Calu3 (cell line): ENCODE measurements around the gene TMEM69. TPM values are rescaled to one million over a fixed set of nuclear protein-coding genes. Genes with fewer than 3 reads are reported as not detected.

ENCODE experiments used
- Bru-seq: library from RNA; stranded (reverse); fragments of 400-500 nt; gene quantifications from one replicate; lab custom pipeline; 2021; lab: Mats Ljungman, UMichigan
- BruChase-seq, 2 experiments: library from RNA; stranded (reverse); fragments of 400-500 nt; gene quantifications; one replicate each; lab custom pipeline; 2021; lab: Mats Ljungman, UMichigan
- BruUV-seq: library from RNA; stranded (reverse); fragments of 400-500 nt; replicated peaks from 2 replicates; lab custom pipeline; 2021; lab: Mats Ljungman, UMichigan
- CTCF ChIA-PET: fragments of 300-600 bp; sonication (Branson Sonifier 250); formaldehyde crosslinking; loops from one replicate; lab custom pipeline; 2022; ENCODE audit warnings: antibody characterized with exemption; lab: Charles Lee
- DNase-seq: peaks from one replicate; pipeline ENCODE4 v3.0.0; 2022
- H3K27ac Mint-ChIP-seq: one replicate; pipeline ENCODE4 v1.8.0; 2022; ENCODE audit warnings: mixed read lengths; ENCODE audit not compliant: unreplicated experiment
- H3K27me3 Mint-ChIP-seq: one replicate; pipeline ENCODE4 v1.8.0; 2022; ENCODE audit warnings: mixed read lengths; ENCODE audit not compliant: unreplicated experiment
- H3K36me3 Mint-ChIP-seq: one replicate; pipeline ENCODE4 v1.8.0; 2022; ENCODE audit warnings: mild to moderate bottlenecking, moderate library complexity, mixed read lengths; ENCODE audit not compliant: insufficient read depth, unreplicated experiment
- H3K4me1 Mint-ChIP-seq: one replicate; pipeline ENCODE4 v1.8.0; 2022; ENCODE audit warnings: mild to moderate bottlenecking, low read depth, mixed read lengths; ENCODE audit not compliant: unreplicated experiment
- H3K4me3 Mint-ChIP-seq: one replicate; pipeline ENCODE4 v1.8.0; 2022; ENCODE audit warnings: mild to moderate bottlenecking, low read depth, moderate library complexity, mixed read lengths; ENCODE audit not compliant: unreplicated experiment
- H3K9me3 Mint-ChIP-seq: one replicate; pipeline ENCODE4 v1.8.0; 2022; ENCODE audit warnings: low read depth, mixed read lengths; ENCODE audit not compliant: unreplicated experiment
- CTCF ChIP-seq: fragments of 200-600 bp; IDR thresholded peaks from one replicate; pipeline ENCODE4 v1.8.0; 2022; ENCODE audit warnings: antibody characterized with exemption; ENCODE audit not compliant: unreplicated experiment
- intact Hi-C: fragments of 100-400 bp; cut with micrococcal nuclease; formaldehyde crosslinking; loops from one replicate; pipeline ENCODE4 v1.10.0; 2022; ENCODE audit not compliant: unreplicated experiment
- long read RNA-seq: library from polyadenylated mRNA; stranded (forward); transcript quantifications from one replicate; pipeline ENCODE4 v2.0.0, GENCODE V29; 2022
- total RNA-seq: library from RNA; stranded (reverse); gene quantifications from 2 replicates; pipeline ENCODE4 v1.2.3, GENCODE V29; 2022

The TMEM69 gene, protein sequence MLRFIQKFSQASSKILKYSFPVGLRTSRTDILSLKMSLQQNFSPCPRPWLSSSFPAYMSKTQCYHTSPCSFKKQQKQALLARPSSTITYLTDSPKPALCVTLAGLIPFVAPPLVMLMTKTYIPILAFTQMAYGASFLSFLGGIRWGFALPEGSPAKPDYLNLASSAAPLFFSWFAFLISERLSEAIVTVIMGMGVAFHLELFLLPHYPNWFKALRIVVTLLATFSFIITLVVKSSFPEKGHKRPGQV
- total RNA-seq (29.3 and 31.7 TPM in 2 replicates), Bru-seq, nascent RNA (percentile 84 among the genes with signal in this experiment), BruChase-seq, experiment 1, labeled RNA remaining after a 6-hour chase (percentile 89 among the genes with signal in this experiment), BruChase-seq, experiment 2, labeled RNA remaining after a 2-hour chase (percentile 86 among the genes with signal in this experiment)
- long read RNA-seq, transcript TMEM69-201 (3 exons, 2,439 nt): major isoform, 27 of 35 reads
- long read RNA-seq, partial matches to known transcripts: 0 of 35 reads
- long read RNA-seq, other reads (novel, unspliced or antisense): 5 of 35 reads

- peaks cover 73% of the 10 kb centered on the region for H3K36me3 Mint-ChIP-seq
- no peak for TF ChIP-seq CTCF
- no peaks in the 10 kb centered on the region for H3K9me3 Mint-ChIP-seq
- no TSS peak for BruUV-seq
- peak within 1 kb of the TSS; percentile 89 for H3K4me3 Mint-ChIP-seq
- intact Hi-C loops: loop anchor here (5.0 to 10.0 kb wide), 2 partner anchors 176 to 1637 kb away; no protein-coding TSS in a partner anchor
- CTCF ChIA-PET: interaction anchor here (1.1 kb wide), 1 partner anchor 44 kb away, joined by 7 read pairs; no protein-coding TSS in a partner anchor
- peak; percentile 79 for DNase-seq
- H3K4me1 Mint-ChIP-seq: no peaks in the 10 kb centered on the region
- peak within 1 kb of the TSS; percentile 80 for H3K27ac Mint-ChIP-seq
- H3K27me3 Mint-ChIP-seq: no peaks in the 10 kb centered on the region
These were observed at the start of gene TMEM69 for GRCh38 chr1:45687754-45688740. Gene TMEM69 (plus strand): TSS chr1:45688181. CDS start chr1:45691069, 2,888 bp downstream.

- peaks cover 22% of the 10 kb centered on the region for H3K36me3 Mint-ChIP-seq
- intact Hi-C loops: no loop called here
- H3K27me3 Mint-ChIP-seq: no peaks in the 10 kb centered on the region
- H3K27ac Mint-ChIP-seq: no peak overlapping the region
- CTCF ChIA-PET: no interaction called here
- peaks cover 14% of the 10 kb centered on the region for H3K4me1 Mint-ChIP-seq
- H3K9me3 Mint-ChIP-seq: no peaks in the 10 kb centered on the region
- DNase-seq: no peak
- no TSS peak for BruUV-seq
- H3K4me3 Mint-ChIP-seq: no peak overlapping the region
- TF ChIP-seq CTCF: no peak
These were observed 47.7 kb upstream of the TMEM69 start for GRCh38 chr1:45640293-45640692.

DNA sequence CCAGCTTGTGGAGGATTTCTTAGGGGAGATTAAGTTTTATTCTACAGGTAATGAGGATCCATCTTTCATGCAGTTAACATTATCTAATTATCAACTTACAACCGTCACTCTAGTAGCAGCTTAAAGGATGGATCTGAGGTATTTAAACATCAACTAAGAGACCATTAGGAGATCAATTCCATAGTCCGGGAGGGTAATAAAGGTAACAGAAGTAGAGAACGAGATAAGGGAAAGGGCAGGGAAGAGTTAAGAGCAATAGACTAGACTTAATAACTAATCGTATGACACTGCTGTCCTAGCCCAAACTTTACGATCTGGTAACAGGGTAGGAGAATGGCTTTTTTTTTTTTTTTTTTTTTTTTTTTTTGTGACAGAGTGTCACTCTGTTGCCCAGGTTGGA, 44.7 kb upstream of the TMEM69 start:
- H3K36me3 Mint-ChIP-seq: peaks cover 38% of the 10 kb centered on the region
- DNase-seq: no peak
- intact Hi-C loops: no loop called here
- no TSS peak for BruUV-seq
- peak overlapping the region; percentile 62 for H3K27ac Mint-ChIP-seq
- H3K4me1 Mint-ChIP-seq: peaks cover 20% of the 10 kb centered on the region
- CTCF ChIA-PET: interaction anchor here (0.6 to 1.2 kb wide), 2 partner anchors 36 to 844 kb away, joined by 3 read pairs; no protein-coding TSS in a partner anchor
- H3K9me3 Mint-ChIP-seq: no peaks in the 10 kb centered on the region
- TF ChIP-seq CTCF: no peak
- H3K27me3 Mint-ChIP-seq: no peaks in the 10 kb centered on the region
- no peak overlapping the region for H3K4me3 Mint-ChIP-seq

DNA sequence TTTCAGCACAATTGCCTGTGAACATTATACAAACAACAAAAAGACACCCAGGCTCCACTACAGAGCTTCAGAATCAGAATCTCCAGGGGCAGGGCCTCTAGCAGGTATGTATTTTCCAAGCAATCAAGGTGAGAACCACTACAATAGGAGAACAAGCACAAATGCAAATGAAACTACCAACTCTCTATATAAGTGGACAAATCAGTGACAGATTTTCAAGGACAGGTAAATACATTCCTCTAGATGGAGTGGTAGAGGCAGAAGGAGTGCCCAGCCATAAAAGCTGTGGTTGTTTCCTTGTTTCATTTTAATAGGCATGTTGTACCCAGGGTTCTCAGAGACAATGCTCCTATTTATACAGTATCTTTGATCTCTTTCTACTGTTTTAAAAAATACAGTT, 44.0 kb upstream of the TMEM69 start:
- TF ChIP-seq CTCF: no peak
- BruUV-seq: no TSS peak
- Mint-ChIP-seq H3K36me3 (peaks cover 43% of the 10 kb centered on the region), H3K27me3 (no peaks in the 10 kb centered on the region), H3K9me3 (no peaks in the 10 kb centered on the region), H3K4me3 (no peak overlapping the region), H3K27ac (no peak overlapping the region), H3K4me1 (peaks cover 20% of the 10 kb centered on the region)
- CTCF ChIA-PET: interaction anchor here (0.6 to 1.5 kb wide), 4 partner anchors 12 to 327 kb away, joined by 3 to 7 read pairs (median 4); no protein-coding TSS in a partner anchor
- intact Hi-C loops: loop anchor here (1.0 kb wide), 1 partner anchor 237 kb away; no protein-coding TSS in a partner anchor
- peak; percentile 26 for DNase-seq
